Measurements from ENCODE around the gene FIG4. TPM values are rescaled to one million over a fixed set of nuclear protein-coding genes. Genes with fewer than 3 reads are reported as not detected.

FIG4 gene
- total RNA-seq, 1 experiment from 2014 or later = 5.7 TPM

GRCh38 chr6:109715616-109716015, 24.5 kb downstream of the FIG4 start:
- Histone ChIP-seq H3K9me3 (ENCODE audit: low read length) (no peaks in the 10 kb centered on the region), H3K9ac (ENCODE audit: low read length) (no peak overlapping the region), H3F3A (ENCODE audit: low read length, unreplicated experiment) (no peaks in the 10 kb centered on the region), H3K4me2 (ENCODE audit: low read length) (no peak overlapping the region), H3K27ac (ENCODE audit: low read length) (no peak overlapping the region), H3K36me3 (ENCODE audit: low read depth, low read length) (no peaks in the 10 kb centered on the region), H3K4me1 (ENCODE audit: insufficient read depth, low read length) (peaks cover 12% of the 10 kb centered on the region; the same call in 1 of the 2 replicates), H3K79me2 (ENCODE audit: low read length) (no peaks in the 10 kb centered on the region), H4K20me1 (ENCODE audit: low read length) (no peaks in the 10 kb centered on the region), H3K9me2 (replicated peaks; ENCODE audit: low read length) (no peaks in the 10 kb centered on the region), H2AFZ (ENCODE audit: low read length) (no peak overlapping the region), H3K4me3 (ENCODE audit: low read length) (no peak overlapping the region), H3K27me3 (ENCODE audit: low read length) (no peaks in the 10 kb centered on the region)
- TF ChIP-seq EZH2 (IDR thresholded peaks at IDR 0.05; ENCODE audit: low read length, unreplicated experiment) = no peak
- TF ChIP-seq CTCF (conservative IDR thresholded peaks at IDR 0.05; ENCODE audit: low read depth, low read length) = no peak
- TF ChIP-seq EZH2phosphoT487 (IDR thresholded peaks at IDR 0.05; ENCODE audit: borderline replicate concordance, low read length) = no peak
- ATAC-seq (no peak), DNase-seq (no peak)
- BruUV-seq (replicated peaks) = no TSS peak
- intact Hi-C loops (cut with micrococcal nuclease) = no loop called here
- POLR2A ChIA-PET (ENCODE audit: unreplicated experiment) = interaction anchor here (0.6 kb wide), 1 partner anchor 116 kb away, joined by 3 read pairs; no protein-coding TSS in a partner anchor
- CTCF ChIA-PET = no interaction called here

- Histone ChIP-seq H3K79me2 (ENCODE audit: low read length) (no peaks in the 10 kb centered on the region), H3K4me2 (ENCODE audit: low read length) (no peak overlapping the region), H3K9me3 (ENCODE audit: low read length) (no peaks in the 10 kb centered on the region), H3K9ac (ENCODE audit: low read length) (no peak overlapping the region), H3K27me3 (ENCODE audit: low read length) (no peaks in the 10 kb centered on the region), H3K4me3 (ENCODE audit: low read length) (no peak overlapping the region), H3K9me2 (replicated peaks; ENCODE audit: low read length) (no peaks in the 10 kb centered on the region), H3K36me3 (ENCODE audit: low read depth, low read length) (no peaks in the 10 kb centered on the region), H3F3A (ENCODE audit: low read length, unreplicated experiment) (no peaks in the 10 kb centered on the region), H3K27ac (ENCODE audit: low read length) (no peak overlapping the region), H2AFZ (ENCODE audit: low read length) (no peak overlapping the region), H3K4me1 (ENCODE audit: insufficient read depth, low read length) (peaks cover 8% of the 10 kb centered on the region; the same call in 1 of the 2 replicates), H4K20me1 (ENCODE audit: low read length) (no peaks in the 10 kb centered on the region)
- ChIA-PET POLR2A (ENCODE audit: unreplicated experiment) (no interaction called here), CTCF (interaction anchor here (0.9 kb wide), 1 partner anchor 322 kb away, joined by 3 read pairs; no protein-coding TSS in a partner anchor)
- no TSS peak for BruUV-seq (replicated peaks)
- no peak for TF ChIP-seq CTCF (conservative IDR thresholded peaks at IDR 0.05; ENCODE audit: low read depth, low read length)
- no peak for TF ChIP-seq EZH2phosphoT487 (IDR thresholded peaks at IDR 0.05; ENCODE audit: borderline replicate concordance, low read length)
- TF ChIP-seq EZH2 (IDR thresholded peaks at IDR 0.05; ENCODE audit: low read length, unreplicated experiment) = no peak
- DNase-seq (no peak), ATAC-seq (no peak)
- intact Hi-C loops (cut with micrococcal nuclease) = no loop called here
Observed at GRCh38 chr6:109717971-109718370, 26.9 kb downstream of the FIG4 start.

GRCh38 chr6:109718991-109719390, 27.9 kb downstream of the FIG4 start:
- intact Hi-C loops (cut with micrococcal nuclease) = no loop called here
- BruUV-seq (replicated peaks) = no TSS peak
- ATAC-seq (no peak), DNase-seq (no peak)
- TF ChIP-seq EZH2phosphoT487 (IDR thresholded peaks at IDR 0.05; ENCODE audit: borderline replicate concordance, low read length) (no peak), CTCF (conservative IDR thresholded peaks at IDR 0.05; ENCODE audit: low read depth, low read length) (no peak), EZH2 (IDR thresholded peaks at IDR 0.05; ENCODE audit: low read length, unreplicated experiment) (no peak)
- CTCF ChIA-PET = no interaction called here
- no peaks in the 10 kb centered on the region for H3K4me1 ChIP-seq (ENCODE audit: insufficient read depth, low read length)
- no peaks in the 10 kb centered on the region for H3K79me2 ChIP-seq (ENCODE audit: low read length)
- no peak overlapping the region for H3K9ac ChIP-seq (ENCODE audit: low read length)
- no peaks in the 10 kb centered on the region for H3K36me3 ChIP-seq (ENCODE audit: low read depth, low read length)
- no peak overlapping the region for H3K27ac ChIP-seq (ENCODE audit: low read length)
- H2AFZ ChIP-seq (ENCODE audit: low read length) = no peak overlapping the region
- no peak overlapping the region for H3K4me2 ChIP-seq (ENCODE audit: low read length)
- POLR2A ChIA-PET (ENCODE audit: unreplicated experiment) = no interaction called here
- H3F3A ChIP-seq (ENCODE audit: low read length, unreplicated experiment) = no peaks in the 10 kb centered on the region
- no peak overlapping the region for H3K4me3 ChIP-seq (ENCODE audit: low read length)
- H3K9me3 ChIP-seq (ENCODE audit: low read length) = no peaks in the 10 kb centered on the region
- H3K9me2 ChIP-seq (replicated peaks; ENCODE audit: low read length) = no peaks in the 10 kb centered on the region
- no peaks in the 10 kb centered on the region for H3K27me3 ChIP-seq (ENCODE audit: low read length)
- H4K20me1 ChIP-seq (ENCODE audit: low read length) = no peaks in the 10 kb centered on the region

All from PC-3 (cell line).